Activated CD8-positive, alpha-beta memory T cell treated with anti-CD3 and anti-CD28 coated beads, Interleukin-2, amount 10 ng/mL, durations not matched to agents 7 days and 5 days (primary cell): ENCODE measurements around the gene DNAJB12. TPM values are rescaled to one million over a fixed set of nuclear protein-coding genes. Genes with fewer than 3 reads are reported as not detected.
"Not testable (repeated sequence)": the region's sequence is repeated elsewhere in the genome, so short reads cannot be mapped to it uniquely, and the experiment has no call there.

Experiments used
- ATAC-seq: fragments of 150-1000 bp; cut with Tn5 transposase; one replicate; pipeline ENCODE4 v1.10.0; 2021; ENCODE audit warnings: moderate library complexity
- CTCF ChIA-PET: fragments of 350-600 bp; sonication (Branson Sonifier 250); formaldehyde crosslinking; loops from one replicate; lab custom pipeline; 2021; ENCODE audit warnings: antibody characterized with exemption; lab: Charles Lee
- DNase-seq: peaks from one replicate; pipeline ENCODE4 v3.0.0-alpha.2; 2020
- H3K27ac Mint-ChIP-seq: one replicate; pipeline ENCODE4 v1.8.0; 2021; ENCODE audit warnings: mild to moderate bottlenecking, mixed read lengths
- H3K27me3 Mint-ChIP-seq: one replicate; pipeline ENCODE4 v1.8.0; 2021; ENCODE audit warnings: mixed read lengths
- H3K36me3 Mint-ChIP-seq: one replicate; pipeline ENCODE4 v1.8.0; 2021; ENCODE audit warnings: mild to moderate bottlenecking, mixed read lengths
- H3K4me1 Mint-ChIP-seq: one replicate; pipeline ENCODE4 v1.8.0; 2021; ENCODE audit warnings: mixed read lengths
- H3K4me3 Mint-ChIP-seq: one replicate; pipeline ENCODE4 v1.8.0; 2021; ENCODE audit warnings: mild to moderate bottlenecking, moderate library complexity, mixed read lengths
- H3K9me3 Mint-ChIP-seq: one replicate; pipeline ENCODE4 v1.8.0; 2022; ENCODE audit warnings: low read depth, mixed read lengths
- total RNA-seq, 2 experiments: library from RNA; stranded (reverse); gene quantifications; one replicate each; pipeline ENCODE4 v1.2.3, GENCODE V29; 2021

Gene DNAJB12
- total RNA-seq, 2 experiments from 2014 or later, result 25.5 to 31.4 TPM

GRCh38 chr10:72316386-72316700 lies 38.4 kb downstream of the DNAJB12 start:
- Mint-ChIP-seq H3K27me3 (no peaks in the 10 kb centered on the region), H3K27ac (peak overlapping the region; percentile 58), H3K4me3 (no peak overlapping the region), H3K36me3 (peaks cover 10% of the 10 kb centered on the region), H3K4me1 (peaks cover 53% of the 10 kb centered on the region), H3K9me3 (no peaks in the 10 kb centered on the region)
- ATAC-seq (no peak), DNase-seq (no peak)
- CTCF ChIA-PET, result interaction anchor here (1.6 to 10.8 kb wide), 3 partner anchors 12 to 16 kb away, joined by 5 to 98 read pairs (median 24); no protein-coding TSS in a partner anchor

GRCh38 chr10:72315611-72316385 lies 38.9 kb downstream of the DNAJB12 start:
- DNase-seq (no peak), ATAC-seq (no peak)
- Mint-ChIP-seq H3K4me1 (peaks cover 50% of the 10 kb centered on the region), H3K27me3 (no peaks in the 10 kb centered on the region), H3K27ac (peak overlapping the region; percentile 58), H3K4me3 (no peak overlapping the region), H3K9me3 (no peaks in the 10 kb centered on the region), H3K36me3 (peaks cover 10% of the 10 kb centered on the region)
- CTCF ChIA-PET, result interaction anchor here (4.4 to 10.8 kb wide), 2 partner anchors 11 to 16 kb away, joined by 24 to 98 read pairs; no protein-coding TSS in a partner anchor

DNA sequence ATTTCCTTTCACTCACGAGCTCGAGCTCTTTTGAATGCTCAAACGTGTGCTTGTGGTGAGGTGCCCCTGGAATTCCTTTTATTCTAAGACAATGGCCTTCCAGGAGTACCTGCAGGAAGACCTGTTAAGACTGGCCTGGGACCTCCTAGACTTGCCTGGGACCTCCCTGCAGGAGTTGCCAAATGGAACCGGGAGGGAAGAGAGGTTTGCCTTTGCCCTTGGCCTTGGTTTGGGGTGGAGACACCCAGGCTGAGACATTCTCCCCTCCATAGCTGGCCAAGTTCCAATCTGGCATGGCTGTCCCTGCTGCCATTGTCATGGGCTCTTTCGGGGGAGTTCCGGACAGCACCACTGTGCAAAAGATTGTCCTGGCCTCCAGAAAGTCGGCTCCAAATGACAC lies 39.7 kb downstream of the DNAJB12 start:
- Mint-ChIP-seq H3K36me3 (peaks cover 10% of the 10 kb centered on the region), H3K4me3 (no peak overlapping the region), H3K27ac (no peak overlapping the region), H3K4me1 (peaks cover 49% of the 10 kb centered on the region), H3K9me3 (no peaks in the 10 kb centered on the region), H3K27me3 (no peaks in the 10 kb centered on the region)
- CTCF ChIA-PET, result interaction anchor here (4.4 to 10.8 kb wide), 2 partner anchors 11 to 17 kb away, joined by 24 to 98 read pairs; no protein-coding TSS in a partner anchor
- no peak for ATAC-seq
- no peak for DNase-seq

- no peak overlapping the region for H3K4me3 Mint-ChIP-seq
- ATAC-seq (no peak), DNase-seq (no peak)
- CTCF ChIA-PET, result interaction anchor here (4.4 to 10.8 kb wide), 2 partner anchors 10 to 18 kb away, joined by 24 to 98 read pairs; no protein-coding TSS in a partner anchor
- peaks cover 10% of the 10 kb centered on the region for H3K36me3 Mint-ChIP-seq
- peaks cover 54% of the 10 kb centered on the region for H3K4me1 Mint-ChIP-seq
- H3K9me3 Mint-ChIP-seq, result no peaks in the 10 kb centered on the region
- no peaks in the 10 kb centered on the region for H3K27me3 Mint-ChIP-seq
- no peak overlapping the region for H3K27ac Mint-ChIP-seq
Observed at GRCh38 chr10:72314263-72314662, 40.5 kb downstream of the DNAJB12 start.

GRCh38 chr10:72312865-72313391 lies 41.8 kb downstream of the DNAJB12 start:
- H3K9me3 Mint-ChIP-seq, result no peaks in the 10 kb centered on the region
- H3K4me1 Mint-ChIP-seq, result peaks cover 54% of the 10 kb centered on the region
- no peak for ATAC-seq
- H3K4me3 Mint-ChIP-seq, result no peak overlapping the region
- no peaks in the 10 kb centered on the region for H3K27me3 Mint-ChIP-seq
- H3K27ac Mint-ChIP-seq, result no peak overlapping the region
- CTCF ChIA-PET, result interaction anchor here (0.7 to 10.8 kb wide), 3 partner anchors 8 to 179 kb away, joined by 3 to 98 read pairs (median 24); no protein-coding TSS in a partner anchor
- no peak for DNase-seq
- H3K36me3 Mint-ChIP-seq, result peaks cover 5% of the 10 kb centered on the region

DNA sequence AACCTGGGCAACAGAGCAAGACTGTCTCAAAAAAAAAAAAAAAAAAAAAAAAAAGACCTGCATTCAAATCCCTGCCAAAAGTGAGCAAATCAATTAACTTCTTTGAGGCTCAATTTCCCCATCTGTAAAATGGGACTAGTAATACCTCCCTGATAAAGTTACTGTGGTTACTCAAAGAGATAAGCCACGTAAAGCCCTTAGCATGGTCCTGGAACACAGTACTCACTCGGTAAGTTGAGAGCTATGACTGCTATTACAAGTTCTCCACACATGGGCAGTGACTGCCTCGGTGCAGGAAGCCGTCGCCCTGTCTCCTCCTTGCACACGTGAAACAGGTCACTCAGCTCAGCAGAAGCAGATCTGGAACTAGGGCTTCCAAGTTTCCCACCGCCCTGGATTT lies 43.1 kb downstream of the DNAJB12 start:
- no peak overlapping the region for H3K27ac Mint-ChIP-seq
- ATAC-seq (no peak), DNase-seq (no peak)
- CTCF ChIA-PET, result interaction anchor here (0.9 to 1.2 kb wide), 2 partner anchors 16 to 37 kb away, joined by 3 to 4 read pairs; no protein-coding TSS in a partner anchor
- peaks cover 54% of the 10 kb centered on the region for H3K4me1 Mint-ChIP-seq
- H3K27me3 Mint-ChIP-seq, result no peaks in the 10 kb centered on the region
- no peak overlapping the region for H3K4me3 Mint-ChIP-seq
- peaks cover 2% of the 10 kb centered on the region for H3K36me3 Mint-ChIP-seq
- H3K9me3 Mint-ChIP-seq, result no peaks in the 10 kb centered on the region

DNA sequence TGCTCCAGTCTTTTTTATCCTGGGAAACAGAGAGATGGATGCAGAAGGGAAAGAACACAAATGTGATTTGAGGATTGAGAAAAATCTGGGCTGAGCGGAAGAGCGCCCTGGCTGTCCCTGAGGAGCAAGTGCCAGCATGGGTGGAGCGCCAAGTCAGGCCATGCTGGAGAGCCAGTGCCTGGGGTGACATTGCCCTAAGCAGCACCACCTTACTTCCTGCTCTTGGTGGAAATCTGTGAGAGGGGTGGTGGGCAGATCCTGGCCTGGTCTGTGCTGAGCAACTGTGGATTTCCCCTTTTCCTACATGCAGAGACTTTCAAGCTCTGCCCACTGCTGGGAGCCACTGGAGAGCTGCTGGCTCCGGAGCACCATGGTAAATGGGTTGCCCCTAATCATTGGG lies 44.1 kb downstream of the DNAJB12 start:
- Mint-ChIP-seq H3K4me3 (no peak overlapping the region), H3K4me1 (peaks cover 53% of the 10 kb centered on the region), H3K9me3 (no peaks in the 10 kb centered on the region), H3K36me3 (no peaks in the 10 kb centered on the region), H3K27me3 (no peaks in the 10 kb centered on the region), H3K27ac (no peak overlapping the region)
- ATAC-seq (no peak), DNase-seq (no peak)
- CTCF ChIA-PET, result no interaction called here

DNA sequence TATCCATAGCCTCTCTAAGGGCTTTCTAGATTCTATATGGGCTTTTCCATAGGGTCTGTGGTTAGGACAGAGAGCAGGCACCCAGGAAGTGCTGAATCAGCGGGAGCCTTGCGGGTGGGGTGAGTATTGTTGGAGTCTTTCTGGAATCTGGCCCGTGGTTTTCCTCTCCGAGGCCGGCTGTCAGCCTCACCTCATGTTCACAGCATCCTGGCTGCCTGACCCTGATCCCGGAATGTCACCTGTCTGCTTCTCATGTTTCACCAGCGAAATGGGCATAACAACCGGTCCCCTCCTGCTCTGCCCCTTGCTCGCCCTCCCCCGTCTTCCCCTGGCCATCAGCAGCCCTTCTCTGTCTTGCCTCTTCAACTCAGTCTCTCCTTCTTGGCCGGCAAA lies 44.5 kb downstream of the DNAJB12 start:
- CTCF ChIA-PET, result no interaction called here
- DNase-seq (no peak), ATAC-seq (no peak)
- Mint-ChIP-seq H3K27me3 (no peaks in the 10 kb centered on the region), H3K4me1 (peaks cover 53% of the 10 kb centered on the region), H3K36me3 (no peaks in the 10 kb centered on the region), H3K27ac (no peak overlapping the region), H3K9me3 (no peaks in the 10 kb centered on the region), H3K4me3 (no peak overlapping the region)

GRCh38 chr10:72309290-72310240 lies 45.2 kb downstream of the DNAJB12 start:
- no peak overlapping the region for H3K4me3 Mint-ChIP-seq
- H3K27ac Mint-ChIP-seq, result no peak overlapping the region
- H3K9me3 Mint-ChIP-seq, result no peaks in the 10 kb centered on the region
- H3K27me3 Mint-ChIP-seq, result no peaks in the 10 kb centered on the region
- CTCF ChIA-PET, result interaction anchor here (0.7 to 2.4 kb wide), 7 partner anchors 9 to 177 kb away, joined by 3 to 10 read pairs (median 5); no protein-coding TSS in a partner anchor
- ATAC-seq (no peak), DNase-seq (no peak)
- H3K4me1 Mint-ChIP-seq, result peaks cover 57% of the 10 kb centered on the region
- H3K36me3 Mint-ChIP-seq, result no peaks in the 10 kb centered on the region

- peak; percentile 53 for DNase-seq
- H3K27me3 Mint-ChIP-seq, result no peaks in the 10 kb centered on the region
- no peaks in the 10 kb centered on the region for H3K36me3 Mint-ChIP-seq
- H3K4me1 Mint-ChIP-seq, result peaks cover 64% of the 10 kb centered on the region
- H3K9me3 Mint-ChIP-seq, result no peaks in the 10 kb centered on the region
- H3K27ac Mint-ChIP-seq, result peak overlapping the region; percentile 76
- peak; percentile 57 for ATAC-seq
- H3K4me3 Mint-ChIP-seq, result no peak overlapping the region
- CTCF ChIA-PET, result interaction anchor here (0.8 to 2.4 kb wide), 9 partner anchors 10 to 176 kb away, joined by 3 to 10 read pairs (median 4); no protein-coding TSS in a partner anchor
Observed at GRCh38 chr10:72308320-72308987, 46.3 kb downstream of the DNAJB12 start.

DNA sequence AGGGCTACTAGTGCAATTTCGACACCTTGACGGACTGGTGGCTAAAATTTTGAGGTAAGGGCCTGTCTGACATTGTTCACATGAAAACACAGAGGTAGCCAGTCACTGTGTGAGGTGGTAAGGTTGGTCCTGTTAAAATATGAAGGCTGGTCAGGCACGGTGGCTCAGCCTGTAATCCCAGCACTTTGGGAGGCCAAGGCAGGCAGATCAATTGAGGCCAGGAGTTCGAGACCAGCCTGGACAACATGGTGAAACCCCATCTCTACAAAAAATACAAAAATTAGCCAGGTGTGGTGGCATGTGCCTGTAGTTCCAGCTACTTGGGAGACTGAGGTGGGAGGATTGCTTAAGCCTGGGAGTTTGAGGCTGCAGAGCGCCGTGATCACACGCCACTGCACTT lies 47.0 kb downstream of the DNAJB12 start:
- not testable (repeated sequence) for ATAC-seq
- CTCF ChIA-PET, result interaction anchor here (0.9 to 2.4 kb wide), 6 partner anchors 11 to 84 kb away, joined by 3 to 10 read pairs (median 4); no protein-coding TSS in a partner anchor

GRCh38 chr10:72306215-72306760 lies 48.4 kb downstream of the DNAJB12 start:
- DNase-seq (no peak), ATAC-seq (no peak)
- Mint-ChIP-seq H3K4me3 (no peak overlapping the region), H3K9me3 (no peaks in the 10 kb centered on the region), H3K36me3 (no peaks in the 10 kb centered on the region), H3K4me1 (peaks cover 64% of the 10 kb centered on the region), H3K27ac (peak overlapping the region; percentile 82), H3K27me3 (no peaks in the 10 kb centered on the region)
- CTCF ChIA-PET, result interaction anchor here (0.7 to 4.5 kb wide), 5 partner anchors 9 to 64 kb away, joined by 3 to 24 read pairs (median 4); no protein-coding TSS in a partner anchor

More for the DNA sequence above, 47.0 kb downstream of the DNAJB12 start:
- not testable (repeated sequence) for H3K4me3 Mint-ChIP-seq, H3K36me3 Mint-ChIP-seq, DNase-seq, H3K27me3 Mint-ChIP-seq, H3K9me3 Mint-ChIP-seq
- peaks cover 65% of the 10 kb centered on the region for H3K4me1 Mint-ChIP-seq
- H3K27ac Mint-ChIP-seq, result peak overlapping the region; percentile 76
